NCI-H1694 treated with DMSO at 0.1 percent for 48 hours (cell line): ENCODE measurements around the gene CRHR2.

ENCODE experiments used
- DNase-seq: peaks from one replicate; lab custom pipeline; 2025; lab: John Stamatoyannopoulos, UW

Gene CRHR2

GRCh38 chr7:30679664-30680063, 2.6 kb downstream of the CRHR2 start:
- DNase-seq, result no peak

- DNase-seq, result no peak
These were observed 3.5 kb downstream of the CRHR2 start for GRCh38 chr7:30678805-30679204.

GRCh38 chr7:30674876-30675275, 7.4 kb downstream of the CRHR2 start:
- no peak for DNase-seq

- no peak for DNase-seq
These were observed 7.8 kb downstream of the CRHR2 start for GRCh38 chr7:30674420-30674819.

DNA sequence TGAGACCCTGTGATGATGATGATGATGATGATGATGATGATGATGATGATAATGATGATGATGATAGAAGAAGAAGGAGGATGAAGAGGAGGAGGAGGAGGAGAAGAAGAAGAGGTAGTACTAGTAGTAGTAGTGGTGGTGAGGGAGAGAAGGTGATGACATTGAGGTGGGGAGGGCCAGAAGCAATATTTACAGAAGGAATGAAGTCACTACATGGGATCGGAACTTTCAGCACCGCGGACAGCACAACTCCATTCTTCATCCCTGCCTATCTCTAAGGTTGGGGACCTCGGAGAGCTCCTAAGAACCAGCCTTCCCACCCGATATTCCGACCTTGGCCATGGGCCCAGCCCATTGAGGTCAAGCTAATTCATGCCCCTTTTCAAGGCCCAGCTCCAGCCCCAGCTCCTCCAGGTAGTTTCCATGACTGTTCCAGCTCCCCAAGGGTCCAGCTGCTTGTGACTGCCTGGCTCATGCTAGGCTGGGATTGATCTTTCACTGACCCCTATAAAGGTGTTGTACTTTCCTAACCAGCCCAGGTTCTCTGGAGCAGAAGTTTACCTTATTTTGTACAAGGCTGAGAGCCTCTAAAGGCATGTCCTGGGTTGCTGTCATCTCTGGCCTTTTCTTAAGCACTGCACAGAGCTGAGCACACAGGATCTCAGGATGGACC, 10.3 kb downstream of the CRHR2 start:
- DNase-seq, result no peak

DNA sequence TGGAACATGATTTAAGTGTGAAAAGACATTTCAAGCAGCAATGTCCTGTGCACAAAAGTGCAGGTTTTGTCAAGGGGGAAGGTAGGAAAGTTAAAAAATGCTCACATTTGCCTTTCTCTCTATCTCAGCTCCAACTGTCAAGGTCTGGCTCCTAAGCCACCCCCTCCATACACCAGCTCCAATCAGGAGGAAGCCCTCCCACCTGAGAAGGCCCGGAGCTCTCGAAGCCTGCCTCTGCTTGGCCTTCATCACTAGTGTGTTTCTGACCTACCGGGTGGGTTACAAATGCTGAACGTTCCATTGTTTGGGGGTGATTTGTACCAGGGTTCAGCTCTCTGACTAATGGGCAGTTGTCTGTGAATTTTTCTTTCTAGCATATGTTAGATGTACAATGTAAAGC, 14.2 kb downstream of the CRHR2 start:
- no peak for DNase-seq

DNA sequence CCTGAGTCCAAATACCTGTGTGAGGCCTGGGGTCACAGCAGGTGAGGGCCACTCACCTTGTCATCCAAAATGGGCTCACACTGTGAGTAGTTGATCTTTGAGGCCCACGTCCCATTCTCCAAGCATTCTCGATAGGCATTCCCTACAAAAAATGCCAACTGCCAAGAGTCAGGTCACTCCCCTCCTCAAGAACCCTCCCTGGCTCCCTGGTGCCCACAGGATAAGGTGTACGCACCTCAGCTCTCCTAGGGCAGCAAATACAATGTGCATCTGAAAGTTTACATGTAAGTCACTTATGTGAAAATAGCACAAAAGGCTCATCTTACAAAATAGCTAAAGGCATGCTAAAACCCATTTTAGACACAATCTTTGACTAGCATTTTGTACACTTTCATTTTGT, 15.1 kb downstream of the CRHR2 start:
- no peak for DNase-seq

DNA sequence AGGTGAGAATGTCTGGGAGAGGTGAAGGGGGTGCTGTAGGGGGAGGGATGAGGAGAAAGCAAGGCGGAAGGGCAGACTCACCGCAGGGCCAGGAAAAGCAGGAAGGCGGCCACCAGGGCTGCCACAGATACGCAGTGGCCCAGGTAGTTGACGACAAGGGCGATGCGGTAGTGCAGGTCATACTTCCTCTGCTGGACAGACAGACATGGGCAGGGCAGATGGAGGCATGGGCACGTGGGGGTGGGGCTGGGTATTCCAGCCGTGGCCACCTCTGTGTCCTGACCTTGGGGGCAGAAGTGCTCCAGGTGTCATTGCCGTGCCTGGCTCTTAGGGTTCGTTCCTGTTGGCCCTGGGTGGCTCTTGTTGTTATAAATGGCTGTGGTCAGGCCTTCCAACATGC, 16.8 kb downstream of the CRHR2 start:
- no peak for DNase-seq

- DNase-seq, result no peak
These were observed 17.2 kb downstream of the CRHR2 start for GRCh38 chr7:30665043-30665442.

- no peak for DNase-seq
These were observed 17.9 kb downstream of the CRHR2 start for GRCh38 chr7:30664184-30664885.

- DNase-seq, result no peak
These were observed 18.8 kb downstream of the CRHR2 start for GRCh38 chr7:30663414-30663813.

GRCh38 chr7:30662431-30662939, 19.8 kb downstream of the CRHR2 start:
- DNase-seq, result no peak

DNA sequence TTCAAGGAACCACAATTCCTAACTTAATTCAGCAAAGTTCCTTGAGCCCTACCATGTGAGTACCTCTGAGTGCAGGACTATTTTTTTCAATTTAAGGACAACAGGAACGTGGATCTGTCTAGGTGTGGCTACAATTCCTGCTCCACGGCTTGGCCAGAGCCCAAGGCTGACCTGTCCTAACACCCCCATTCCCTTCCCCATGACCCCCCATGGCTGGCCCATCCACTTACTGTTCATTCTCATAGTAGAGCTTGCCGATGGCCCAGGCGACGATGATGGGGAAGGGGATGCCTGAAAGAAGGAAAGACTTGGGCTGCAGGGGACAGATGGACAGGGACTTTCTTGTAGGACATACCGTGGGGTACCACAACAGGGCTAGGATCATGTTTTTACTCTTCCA, 20.3 kb downstream of the CRHR2 start:
- DNase-seq, result no peak

GRCh38 chr7:30660331-30661255, 21.7 kb downstream of the CRHR2 start:
- DNase-seq, result peak; percentile 92

- peak; percentile 40 for DNase-seq
These were observed 22.9 kb downstream of the CRHR2 start for GRCh38 chr7:30659312-30659711.

GRCh38 chr7:30658479-30659074, 23.7 kb downstream of the CRHR2 start:
- DNase-seq, result no peak

GRCh38 chr7:30657131-30657530, 25.1 kb downstream of the CRHR2 start:
- DNase-seq, result no peak

DNA sequence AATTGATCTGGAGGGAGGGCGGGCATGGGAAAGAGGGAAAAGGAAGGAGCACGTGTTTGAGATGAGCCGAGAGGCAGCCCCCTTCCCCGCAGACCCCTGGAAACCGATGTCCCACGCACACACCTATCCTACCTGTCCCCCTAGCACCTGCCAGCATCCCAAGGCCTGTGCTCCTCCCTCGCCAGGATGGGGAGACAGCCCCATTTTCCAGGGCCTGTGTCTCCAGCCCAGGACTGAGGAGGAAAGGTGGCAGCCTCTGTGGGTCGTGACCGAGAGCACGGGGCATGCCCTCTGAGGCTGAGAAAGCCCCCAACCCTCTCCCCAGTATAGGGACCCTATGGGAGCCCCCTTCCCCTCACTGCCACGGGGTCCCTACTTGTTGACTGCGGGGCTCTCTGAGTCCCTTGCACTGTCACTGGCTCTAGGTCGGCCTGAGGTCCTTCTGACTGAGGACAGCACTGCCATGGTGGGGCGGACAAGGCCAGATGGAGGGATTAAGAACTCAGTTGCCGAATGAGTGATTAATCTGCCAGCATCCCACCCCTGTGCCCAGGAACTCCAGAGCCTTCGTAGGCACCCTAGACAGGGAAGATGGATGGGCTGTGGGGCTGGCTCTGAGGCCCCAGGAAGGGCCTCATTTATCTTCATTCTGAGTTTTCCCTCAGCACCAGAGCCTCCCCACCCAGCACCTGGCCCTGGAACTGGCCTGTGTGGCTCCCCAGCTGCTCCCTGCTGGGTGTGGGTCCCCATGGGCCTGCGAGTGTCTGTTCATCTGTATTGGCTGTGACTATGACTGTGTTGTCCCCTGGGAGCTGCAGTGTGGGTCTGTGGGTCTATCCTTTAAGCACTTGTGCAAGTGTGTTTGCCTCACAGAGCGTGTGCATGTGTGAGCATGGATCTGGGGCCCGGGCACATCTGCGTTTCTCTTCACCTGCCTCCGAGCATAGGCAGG, 26.0 kb downstream of the CRHR2 start:
- peak; percentile 11 for DNase-seq

GRCh38 chr7:30655096-30655970, 26.9 kb downstream of the CRHR2 start:
- no peak for DNase-seq
